ENCODE results near the gene MAGI2.

Gene MAGI2

GRCh38 chr7:78734626-78735025 is 718.8 kb downstream of the MAGI2 start:
- H3F3A ChIP-seq (ENCODE audit: low read depth): no peaks in the 10 kb centered on the region
- no peaks in the 10 kb centered on the region for H3K27me3 ChIP-seq (ENCODE audit: insufficient read depth, low read length, poor library complexity, severe bottlenecking)
- no peaks in the 10 kb centered on the region for H3K4me1 ChIP-seq (ENCODE audit: insufficient read depth, low read length, poor library complexity, severe bottlenecking)
- no peaks in the 10 kb centered on the region for H3K9me3 ChIP-seq (ENCODE audit: insufficient read depth, low read depth, low read length)
- no peak overlapping the region for H3K4me2 ChIP-seq (ENCODE audit: low read depth, low read length, poor library complexity, severe bottlenecking)
- no peaks in the 10 kb centered on the region for H3K36me3 ChIP-seq (ENCODE audit: insufficient read depth, low read length)
- no peaks in the 10 kb centered on the region for H3K9me2 ChIP-seq (replicated peaks; ENCODE audit: low read depth, low read length)
- no peak overlapping the region for H3K4me3 ChIP-seq (ENCODE audit: low read length, poor library complexity, severe bottlenecking)
- no peak overlapping the region for H2AFZ ChIP-seq (ENCODE audit: low read length)
- H3K9ac ChIP-seq (ENCODE audit: low read depth, low read length, poor library complexity, severe bottlenecking): no peak overlapping the region
- no peaks in the 10 kb centered on the region for H4K20me1 ChIP-seq (ENCODE audit: insufficient read depth, low read length, poor library complexity, severe bottlenecking)
- TF ChIP-seq EZH2phosphoT487 (IDR thresholded peaks at IDR 0.05; ENCODE audit: borderline replicate concordance) (no peak), CTCF (conservative IDR thresholded peaks at IDR 0.05; ENCODE audit: low read length) (no peak)
- no peaks in the 10 kb centered on the region for H3K79me2 ChIP-seq (ENCODE audit: insufficient read depth, low read length)

- Histone ChIP-seq H3K9me2 (replicated peaks; ENCODE audit: low read depth, low read length) (no peaks in the 10 kb centered on the region), H3K4me3 (ENCODE audit: low read length, poor library complexity, severe bottlenecking) (no peak overlapping the region), H2AFZ (ENCODE audit: low read length) (no peak overlapping the region), H3K27me3 (ENCODE audit: insufficient read depth, low read length, poor library complexity, severe bottlenecking) (no peaks in the 10 kb centered on the region), H3K9me3 (ENCODE audit: insufficient read depth, low read depth, low read length) (no peaks in the 10 kb centered on the region), H3K4me1 (ENCODE audit: insufficient read depth, low read length, poor library complexity, severe bottlenecking) (no peaks in the 10 kb centered on the region), H3K9ac (ENCODE audit: low read depth, low read length, poor library complexity, severe bottlenecking) (no peak overlapping the region), H3K36me3 (ENCODE audit: insufficient read depth, low read length) (no peaks in the 10 kb centered on the region), H3F3A (ENCODE audit: low read depth) (no peaks in the 10 kb centered on the region), H3K4me2 (ENCODE audit: low read depth, low read length, poor library complexity, severe bottlenecking) (no peak overlapping the region), H4K20me1 (ENCODE audit: insufficient read depth, low read length, poor library complexity, severe bottlenecking) (no peaks in the 10 kb centered on the region), H3K79me2 (ENCODE audit: insufficient read depth, low read length) (no peaks in the 10 kb centered on the region)
- TF ChIP-seq EZH2phosphoT487 (IDR thresholded peaks at IDR 0.05; ENCODE audit: borderline replicate concordance) (no peak), CTCF (conservative IDR thresholded peaks at IDR 0.05; ENCODE audit: low read length) (no peak)
Observed at GRCh38 chr7:78720066-78720465, 733.4 kb downstream of the MAGI2 start.

GRCh38 chr7:78718212-78718611 is 735.3 kb downstream of the MAGI2 start:
- no peak for TF ChIP-seq EZH2phosphoT487 (IDR thresholded peaks at IDR 0.05; ENCODE audit: borderline replicate concordance)
- TF ChIP-seq CTCF (conservative IDR thresholded peaks at IDR 0.05; ENCODE audit: low read length): no peak
- Histone ChIP-seq H3K36me3 (ENCODE audit: insufficient read depth, low read length) (no peaks in the 10 kb centered on the region), H2AFZ (ENCODE audit: low read length) (no peak overlapping the region), H3K4me2 (ENCODE audit: low read depth, low read length, poor library complexity, severe bottlenecking) (no peak overlapping the region), H3K79me2 (ENCODE audit: insufficient read depth, low read length) (no peaks in the 10 kb centered on the region), H3K9me2 (replicated peaks; ENCODE audit: low read depth, low read length) (no peaks in the 10 kb centered on the region), H3K4me1 (ENCODE audit: insufficient read depth, low read length, poor library complexity, severe bottlenecking) (no peaks in the 10 kb centered on the region), H4K20me1 (ENCODE audit: insufficient read depth, low read length, poor library complexity, severe bottlenecking) (no peaks in the 10 kb centered on the region), H3K27me3 (ENCODE audit: insufficient read depth, low read length, poor library complexity, severe bottlenecking) (no peaks in the 10 kb centered on the region), H3K9ac (ENCODE audit: low read depth, low read length, poor library complexity, severe bottlenecking) (no peak overlapping the region), H3F3A (ENCODE audit: low read depth) (no peaks in the 10 kb centered on the region), H3K4me3 (ENCODE audit: low read length, poor library complexity, severe bottlenecking) (no peak overlapping the region), H3K9me3 (ENCODE audit: insufficient read depth, low read depth, low read length) (no peaks in the 10 kb centered on the region)

Measured in Loucy (cell line).